ENCODE measurements around the gene ERP44. TPM values are rescaled to one million over a fixed set of nuclear protein-coding genes. Genes with fewer than 3 reads are reported as not detected.

The ERP44 gene
- total and polyA plus RNA-seq, 2 donors (not counting 3 experiments of a cell fraction or from before 2014, with no cell fraction given): 9.9 to 21.4 TPM

GRCh38 chr9:99986642-99987041, 112.2 kb downstream of the ERP44 start:
- Histone ChIP-seq H3K9me3 (replicated peaks; ENCODE audit: control insufficient read depth, insufficient read depth, low read length) (no peaks in the 10 kb centered on the region), H2AFZ (ENCODE audit: low read depth, low read length) (no peak overlapping the region), H3K4me3 (replicated peaks in 1 of 3; ENCODE audit: insufficient read depth in 1 of 3, low read depth in 1 of 3, low read length in 3 of 3) (no peak overlapping the region), H3K27ac (ENCODE audit: insufficient read depth, low read depth, low read length) (no peak overlapping the region), H3K36me3 (ENCODE audit: control insufficient read depth in 2 of 2, extremely low read depth in 1 of 2, insufficient read depth in 2 of 2, low read length in 2 of 2) (no peaks in the 10 kb centered on the region), H3K4me1 (ENCODE audit: control insufficient read depth, extremely low read depth, insufficient read depth, low read length) (no peaks in the 10 kb centered on the region), H3K27me3 (ENCODE audit: control insufficient read depth in 2 of 2, insufficient read depth in 2 of 2, low read length in 2 of 2) (no peaks in the 10 kb centered on the region), H3K9me1 (replicated peaks; ENCODE audit: control insufficient read depth, extremely low read depth, insufficient read depth, low read length) (no peaks in the 10 kb centered on the region), H4K20me1 (replicated peaks; ENCODE audit: control insufficient read depth, extremely low read depth, insufficient read depth, low read length) (no peaks in the 10 kb centered on the region), H3K79me2 (ENCODE audit: control insufficient read depth, insufficient read depth, low read length) (no peaks in the 10 kb centered on the region), H3K4me2 (ENCODE audit: insufficient read depth, low read length) (no peak overlapping the region), H3K9ac (replicated peaks; ENCODE audit: extremely low read depth, insufficient read depth, low read length) (no peak overlapping the region)
- ChIA-PET POLR2A (no interaction called here), CTCF (interaction anchor here (1.4 to 2.3 kb wide), 3 partner anchors 9 to 24 kb away, joined by 5 to 10 read pairs (median 6); no protein-coding TSS in a partner anchor)
- TF ChIP-seq MYC (IDR thresholded peaks at IDR 0.05; ENCODE audit: low read depth, low read length) (no peak), MAX (IDR thresholded peaks at IDR 0.05; ENCODE audit: insufficient read depth, insufficient read length) (no peak), GATA2 (IDR thresholded peaks at IDR 0.05; ENCODE audit: insufficient read depth, insufficient read length, low read depth, low read length) (no peak), EZH2 (IDR thresholded peaks at IDR 0.05; ENCODE audit: borderline replicate concordance, low read depth, low read length, severe bottlenecking) (no peak), JUN (IDR thresholded peaks at IDR 0.05; ENCODE audit: borderline replicate concordance, insufficient read depth, insufficient read length, low read depth) (no peak), POLR2AphosphoS5 (IDR thresholded peaks at IDR 0.05; ENCODE audit: insufficient read depth, low read depth, low read length) (no peak), POLR2A (IDR thresholded peaks at IDR 0.05; ENCODE audit: low read depth, low read length) (no peak), CTCF (IDR thresholded peaks at IDR 0.05; ENCODE audit: extremely low read depth in 1 of 2, insufficient read depth in 1 of 2, low read depth in 1 of 2, low read length in 2 of 2) (no peak), FOS (IDR thresholded peaks at IDR 0.05; ENCODE audit: borderline replicate concordance, insufficient read depth, low read length) (no peak)
- no TSS peak for BruUV-seq (replicated peaks)
- DNase-seq (ENCODE audit: low read depth, low spot score): no peak
- dilution Hi-C loops (cut with MboI; ENCODE audit: extremely low pct_ligation_motif_present, low sequenced_read_pairs) (no loop called here), intact Hi-C loops (cut with micrococcal nuclease) (no loop called here)
- no peak for FAIRE-seq

Data from endothelial cell of umbilical vein (primary cell).